GM19468 (cell line): ENCODE measurements around the gene DACH1.

Experiments
- ATAC-seq: cut with Tn5 transposase; IDR thresholded peaks from one replicate; pipeline ENCODE4 v1.9.1; 2021; ENCODE audit warnings: mild to moderate bottlenecking, moderate library complexity, moderate number of reproducible peaks; ENCODE audit not compliant: unreplicated experiment; ENCODE audit errors: extremely low read depth

The DACH1 gene

GRCh38 chr13:71516521-71516920, 350.5 kb downstream of the DACH1 start:
- ATAC-seq, result no peak

DNA sequence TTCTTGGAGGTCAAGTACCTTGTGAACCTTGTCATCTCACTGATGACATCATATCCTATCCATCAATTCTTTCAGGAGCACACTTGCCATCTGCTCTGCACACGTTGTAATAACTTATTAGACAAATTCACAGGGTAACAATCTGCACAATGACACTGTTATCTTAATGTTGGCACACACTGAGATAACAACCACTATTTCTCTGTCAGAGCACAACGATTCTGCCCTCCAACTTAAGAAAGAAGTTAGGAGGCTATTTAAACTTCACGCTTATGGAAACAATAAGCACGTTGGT, 351.3 kb downstream of the DACH1 start:
- no peak for ATAC-seq

DNA sequence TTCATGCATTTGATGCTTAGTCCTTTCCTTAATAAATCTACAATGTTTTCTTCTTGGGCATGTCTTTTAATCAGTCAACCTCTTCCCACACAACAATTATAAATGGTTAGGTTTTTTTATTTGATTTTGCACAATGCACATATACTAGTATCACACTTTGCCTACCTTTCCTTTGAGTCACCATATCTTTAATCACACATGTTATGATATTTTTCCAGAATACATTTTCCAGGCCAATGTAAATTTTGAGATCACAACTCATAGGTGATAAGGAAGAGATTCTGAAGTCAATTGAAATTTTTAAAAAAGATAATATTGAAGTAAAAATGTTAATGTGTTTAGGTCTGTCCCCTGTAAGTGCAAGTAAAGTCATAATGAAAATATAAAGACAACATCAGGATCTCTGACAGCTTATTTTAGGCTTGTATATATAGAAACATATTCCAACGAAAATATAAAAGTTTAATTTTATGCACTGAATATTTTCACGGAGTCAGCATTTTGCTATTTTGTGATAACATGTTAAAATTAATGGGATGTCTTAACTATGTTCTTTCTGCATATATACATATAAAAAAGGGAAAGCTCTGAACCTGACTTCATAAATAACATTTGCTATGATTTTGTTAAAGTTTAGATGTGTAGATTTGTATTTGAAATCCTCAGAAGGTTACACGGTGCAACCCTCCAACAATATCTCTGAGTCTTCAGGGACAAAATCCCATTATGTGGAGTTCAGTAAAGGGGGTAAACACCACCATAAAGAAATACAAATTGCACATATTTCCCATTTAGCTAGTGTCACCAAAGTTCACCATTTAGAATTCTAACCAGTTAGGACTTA, 351.9 kb downstream of the DACH1 start:
- ATAC-seq, result no peak

DNA sequence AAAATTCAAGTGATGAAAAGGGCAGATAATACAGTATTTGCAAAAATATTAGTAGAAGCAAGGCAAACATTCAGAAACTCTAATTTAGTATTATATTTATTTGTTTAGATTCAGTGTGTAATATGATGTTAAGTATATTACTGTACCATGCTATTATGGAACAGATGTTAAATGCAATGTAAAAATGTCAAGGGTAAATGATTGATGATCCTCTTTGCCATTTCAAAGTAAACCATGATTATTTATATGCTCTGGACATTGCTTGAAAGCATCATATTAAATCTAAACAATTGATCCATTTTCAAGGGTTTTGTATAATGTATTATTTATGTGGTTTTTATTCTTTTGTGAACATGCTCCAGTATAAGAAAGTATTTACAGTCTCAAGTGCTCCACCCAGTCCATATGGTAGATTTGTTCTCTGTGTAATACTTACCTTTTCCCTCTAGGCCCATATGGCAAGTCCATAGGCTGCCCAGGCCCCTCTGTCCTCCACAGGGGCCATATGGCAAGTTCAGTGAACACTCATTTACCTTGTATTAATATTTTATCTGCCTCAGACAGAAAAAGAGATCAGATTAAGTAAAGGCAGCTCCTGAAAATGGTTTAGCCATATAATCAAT, 353.5 kb downstream of the DACH1 start:
- ATAC-seq, result no peak

DNA sequence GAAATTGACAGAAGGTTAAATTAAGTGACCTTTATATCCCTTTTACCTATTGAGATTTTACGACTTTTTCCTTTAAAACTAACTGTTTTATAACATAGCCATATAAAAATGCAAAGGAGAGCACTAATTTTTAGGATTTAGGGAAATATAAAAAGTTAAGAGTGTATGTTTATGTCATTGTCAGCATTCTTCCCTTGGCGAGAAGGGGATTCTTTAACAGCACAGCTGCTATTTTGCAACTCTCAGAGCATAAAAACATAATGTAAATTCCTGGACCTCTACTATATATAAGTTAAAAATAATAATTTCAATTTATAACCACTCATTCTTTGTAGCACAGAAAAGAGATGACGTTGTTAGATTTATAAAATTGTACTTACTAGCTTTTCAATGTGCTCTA, 363.2 kb downstream of the DACH1 start:
- no peak for ATAC-seq

- ATAC-seq, result no peak
These were observed 367.0 kb downstream of the DACH1 start for GRCh38 chr13:71499944-71500514.

DNA sequence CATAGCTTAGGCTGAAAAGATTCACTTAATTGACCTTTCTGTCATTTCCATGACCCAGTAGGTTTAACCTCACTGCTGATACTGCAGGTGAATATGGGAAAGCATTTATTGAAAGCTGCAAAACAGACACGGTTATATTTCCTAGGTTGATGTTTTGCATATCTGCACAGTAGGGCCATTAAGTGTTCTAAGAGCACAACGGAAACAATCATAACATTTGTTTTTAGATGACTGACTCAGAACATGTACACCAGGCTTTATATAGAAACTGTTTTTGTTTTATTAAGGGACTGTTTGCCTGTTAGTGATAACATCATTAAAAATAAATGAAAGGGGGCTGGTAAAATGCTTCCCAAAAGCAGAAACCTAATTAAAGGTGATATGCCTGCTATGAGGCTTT, 367.8 kb downstream of the DACH1 start:
- no peak for ATAC-seq

DNA sequence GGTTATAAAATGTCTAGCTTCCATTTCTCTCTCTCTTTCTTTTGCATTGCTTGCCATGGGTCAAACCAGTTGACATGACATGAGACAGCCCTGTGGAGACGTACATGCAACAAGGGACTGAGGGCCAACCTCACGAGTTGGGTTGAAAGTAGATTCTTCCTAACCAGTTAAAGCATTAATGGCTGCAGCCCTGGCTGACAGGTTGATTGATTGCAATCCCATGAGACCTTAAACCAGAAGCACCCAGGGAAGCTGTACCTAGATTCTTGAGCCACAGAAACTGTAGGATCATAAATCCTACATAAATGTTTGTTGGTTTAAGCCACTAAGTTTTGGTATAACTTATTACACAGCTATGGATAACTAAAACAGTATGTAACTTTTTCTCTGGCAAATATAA, 373.8 kb downstream of the DACH1 start:
- no peak for ATAC-seq

GRCh38 chr13:71492346-71492871, 374.6 kb downstream of the DACH1 start:
- ATAC-seq, result no peak

DNA sequence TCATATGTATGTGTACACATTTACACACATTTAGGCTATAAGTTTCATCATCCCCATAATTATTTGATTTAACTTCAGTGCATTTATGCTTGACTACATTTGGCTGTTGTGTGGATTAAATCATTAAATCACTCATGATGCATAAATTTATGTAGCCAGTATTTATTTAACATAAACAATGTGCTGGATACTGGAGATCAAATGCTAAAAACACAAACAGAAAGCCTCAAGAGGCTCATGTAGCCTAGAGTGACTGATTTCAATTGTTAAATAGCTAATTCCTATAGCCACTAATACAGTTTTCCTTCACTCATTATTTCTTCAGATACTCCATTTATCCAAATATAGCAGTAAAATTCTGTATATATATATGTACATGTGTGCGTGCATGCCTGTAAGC, 376.0 kb downstream of the DACH1 start:
- no peak for ATAC-seq

DNA sequence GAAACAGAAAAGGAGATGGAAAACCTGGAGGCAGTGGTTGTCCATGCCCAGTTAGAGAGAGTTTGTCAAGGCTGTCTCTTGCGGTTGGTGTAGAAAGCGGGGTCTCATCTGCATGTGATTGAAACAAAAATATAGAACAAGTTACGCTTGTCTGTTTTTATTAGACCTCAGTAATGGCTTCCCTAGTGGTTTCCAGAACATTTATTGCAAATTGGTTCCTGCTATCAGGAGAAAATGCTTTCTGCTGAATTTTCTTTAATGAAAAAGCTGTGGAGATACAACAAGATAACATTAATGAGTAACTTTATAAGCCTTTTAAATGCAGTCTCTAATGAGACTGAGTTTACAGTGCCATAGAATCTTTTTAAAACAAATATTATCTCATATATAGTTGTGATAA, 378.0 kb downstream of the DACH1 start:
- no peak for ATAC-seq

- ATAC-seq, result no peak
These were observed 378.8 kb downstream of the DACH1 start for GRCh38 chr13:71488201-71488600.

DNA sequence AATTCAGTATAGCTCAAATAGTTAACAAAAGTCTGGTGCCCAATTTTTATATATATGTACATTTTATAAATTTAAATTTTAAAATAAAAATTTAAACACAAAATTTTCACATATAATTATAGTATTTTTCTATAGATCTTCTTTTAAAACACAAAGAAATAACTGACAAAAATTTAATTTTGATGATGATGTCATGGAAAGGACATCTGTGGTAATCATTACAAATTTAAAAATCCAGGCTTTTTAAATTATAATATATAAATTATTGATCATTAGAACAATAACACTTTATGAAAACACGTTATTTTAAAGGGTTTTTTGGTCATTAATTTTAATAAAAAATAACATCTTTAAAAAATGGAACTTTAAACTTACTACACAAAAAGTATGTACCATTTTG, 381.1 kb downstream of the DACH1 start:
- ATAC-seq, result no peak

- no peak for ATAC-seq
These were observed 383.3 kb downstream of the DACH1 start for GRCh38 chr13:71483733-71484132.

DNA sequence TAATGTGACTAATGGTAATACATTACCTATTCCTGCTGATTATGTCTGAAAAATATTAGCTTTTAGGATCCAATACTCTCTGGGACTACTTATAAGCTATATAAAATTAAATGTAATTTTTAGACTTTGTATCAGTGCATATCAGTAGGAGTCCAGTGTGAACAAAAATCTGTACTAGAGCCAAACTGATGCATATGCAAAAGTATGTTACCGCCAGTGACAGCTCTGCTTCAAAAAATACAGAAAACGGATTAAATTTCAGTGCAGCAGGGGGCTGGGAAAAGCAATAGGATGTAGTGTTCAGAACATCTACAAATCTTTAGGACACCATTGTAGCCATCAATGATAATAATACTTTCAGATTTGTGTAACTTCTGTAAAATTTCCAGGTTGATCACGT, 385.5 kb downstream of the DACH1 start:
- no peak for ATAC-seq

- no peak for ATAC-seq
These were observed 386.0 kb downstream of the DACH1 start for GRCh38 chr13:71481046-71481445.

- no peak for ATAC-seq
These were observed 389.3 kb downstream of the DACH1 start for GRCh38 chr13:71477735-71478134.

DNA sequence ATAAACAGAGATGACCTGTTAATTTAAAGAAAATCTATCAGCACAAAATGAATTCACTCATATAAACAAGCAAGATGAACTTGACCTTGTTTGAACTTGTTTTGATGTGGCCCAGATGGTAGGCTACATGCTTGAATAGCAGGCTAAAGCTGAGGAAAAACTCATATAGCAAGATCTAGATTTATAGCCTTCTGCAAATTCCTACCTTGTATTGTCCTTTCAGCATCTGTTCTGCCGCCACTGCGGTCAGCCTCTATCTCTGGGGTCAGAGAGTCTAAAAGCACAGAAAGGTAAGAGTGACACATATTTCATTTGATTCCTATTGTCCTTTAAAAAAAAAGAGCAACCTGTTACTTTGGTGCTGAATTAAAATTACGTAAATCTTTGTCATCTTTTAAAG, 392.1 kb downstream of the DACH1 start:
- no peak for ATAC-seq

DNA sequence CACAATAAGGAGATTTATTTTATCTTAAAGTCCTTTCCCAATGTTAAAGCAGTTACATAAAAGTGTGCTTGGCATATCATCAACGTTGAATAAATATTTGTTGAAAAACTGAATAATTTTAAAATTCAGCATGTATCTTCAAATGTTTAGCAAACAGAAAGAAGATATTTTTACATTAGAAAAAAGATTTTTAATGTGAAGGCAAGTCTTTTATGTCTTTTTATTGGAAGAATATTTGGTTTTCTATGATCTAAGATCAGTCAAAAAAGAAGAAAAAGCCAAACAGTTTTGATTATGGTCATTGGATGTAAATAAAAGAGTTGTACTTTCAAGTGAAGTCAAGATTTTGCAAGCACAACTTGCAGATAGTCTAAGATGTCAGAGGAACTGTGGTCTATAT, 397.4 kb downstream of the DACH1 start:
- ATAC-seq, result no peak

DNA sequence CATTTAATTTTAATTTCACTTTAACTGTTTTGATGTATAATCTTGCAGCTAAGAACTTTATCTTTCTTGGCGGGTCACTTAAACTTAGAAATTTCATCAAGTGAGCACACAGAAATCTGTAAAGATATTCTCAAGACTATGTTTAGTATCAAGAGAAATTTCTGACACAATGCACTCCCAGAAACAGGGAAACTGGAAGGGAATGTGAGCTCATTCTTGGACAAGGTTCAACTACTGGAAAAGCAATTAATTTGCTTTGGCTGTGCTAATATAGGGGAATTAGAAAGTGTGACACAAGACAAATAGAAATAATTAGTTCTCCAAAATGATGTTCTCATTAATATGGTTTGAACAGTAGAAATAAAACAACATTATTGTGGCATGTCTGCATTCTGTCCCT, 402.3 kb downstream of the DACH1 start:
- no peak for ATAC-seq

- no peak for ATAC-seq
These were observed 405.1 kb downstream of the DACH1 start for GRCh38 chr13:71461892-71462291.

DNA sequence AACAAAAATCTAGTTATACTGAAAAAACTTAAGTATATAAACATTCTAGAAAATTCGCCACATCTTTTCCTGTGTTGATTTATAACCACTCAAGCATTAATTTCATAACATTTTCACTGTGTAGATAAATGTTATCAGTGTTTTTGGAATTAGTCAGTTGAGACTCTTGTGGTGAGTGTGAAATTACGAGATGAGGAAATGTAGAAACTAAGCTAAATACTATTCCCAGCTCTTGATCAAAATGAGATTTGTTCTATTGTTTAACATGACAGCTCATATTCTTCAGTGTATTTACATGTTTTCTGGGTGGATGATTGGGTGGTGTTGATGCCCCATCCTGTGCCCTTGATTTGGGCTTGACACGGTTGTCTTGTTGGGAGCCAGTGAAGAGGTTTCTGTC, 406.8 kb downstream of the DACH1 start:
- ATAC-seq, result no peak
